Liver (tissue), 9 donors: ENCODE measurements around the gene TMEM266. TPM values are rescaled to one million over a fixed set of nuclear protein-coding genes. Genes with fewer than 3 reads are reported as not detected.

Experiments
- DNase-seq: peaks from one replicate; pipeline ENCODE4 v3.0.0-alpha.2; 2017; ENCODE audit warnings: low spot score
- H3K27ac ChIP-seq, 2 donors: one replicate each; pipeline ENCODE4 v1.7.0; 2013; ENCODE audit warnings: inconsistent platforms in 2 of 2, low read length in 2 of 2, control low read depth in 1 of 2, low read depth in 1 of 2, mild to moderate bottlenecking in 1 of 2
- H3K27me3 ChIP-seq, 4 donors: one replicate each; pipeline versions ENCODE4 v1.6.1 to v1.7.0; 2013; ENCODE audit warnings: low read length in 3 of 4, inconsistent platforms in 1 of 4, mild to moderate bottlenecking in 1 of 4, moderate library complexity in 1 of 4; ENCODE audit not compliant: control insufficient read depth in 4 of 4, insufficient read depth in 4 of 4
- H3K36me3 ChIP-seq, 4 donors: one replicate each; pipeline versions ENCODE4 v1.6.1 to v1.7.0; 2013; ENCODE audit warnings: low read length in 3 of 4, mild to moderate bottlenecking in 3 of 4, low read depth in 1 of 4, moderate library complexity in 1 of 4; ENCODE audit not compliant: control insufficient read depth in 4 of 4, insufficient read depth in 3 of 4
- H3K4me1 ChIP-seq, 4 donors: one replicate each; pipeline versions ENCODE4 v1.6.1 to v1.7.0; 2013; ENCODE audit warnings: low read length in 3 of 4, mild to moderate bottlenecking in 3 of 4, moderate library complexity in 1 of 4; ENCODE audit not compliant: control insufficient read depth in 4 of 4, insufficient read depth in 4 of 4
- H3K4me3 ChIP-seq, 3 donors: one replicate each; pipeline versions ENCODE4 v1.6.1 to v1.7.0; 2013; ENCODE audit warnings: low read length in 3 of 3, control low read depth in 1 of 3, low read depth in 1 of 3, mild to moderate bottlenecking in 1 of 3
- H3K9ac ChIP-seq, 2 donors: one replicate each; pipeline ENCODE4 v1.7.0; 2013; ENCODE audit warnings: low read length in 2 of 2, mild to moderate bottlenecking in 2 of 2, moderate library complexity in 2 of 2, control low read depth in 1 of 2, low read depth in 1 of 2
- H3K9me3 ChIP-seq, 4 donors: one replicate each; pipeline versions ENCODE4 v1.6.1 to v1.7.0; 2013; ENCODE audit warnings: low read length in 3 of 4; ENCODE audit not compliant: control insufficient read depth in 4 of 4
- CTCF ChIP-seq: fragments of 150-350 bp; IDR thresholded peaks from 2 replicates; pipeline ENCODE4 v1.5.1; 2017; ENCODE audit warnings: improper control_type of control experiment, low read depth, low read length; ENCODE audit not compliant: missing input control
- EGR1 ChIP-seq, 2 donors: IDR thresholded peaks; 2 replicates each; pipeline ENCODE4 v1.6.1; 2016 to 2018; ENCODE audit warnings: antibody characterized with exemption in 2 of 2, low read depth in 2 of 2
- FOXA1 ChIP-seq: IDR thresholded peaks from 2 replicates; pipeline ENCODE4 v1.6.1; 2016; ENCODE audit warnings: antibody characterized with exemption
- FOXA2 ChIP-seq: IDR thresholded peaks from 2 replicates; pipeline ENCODE4 v1.6.1; 2016; ENCODE audit warnings: antibody characterized with exemption
- GABPA ChIP-seq, 2 donors: IDR thresholded peaks in 1 of 2; conservative IDR thresholded peaks in 1 of 2; 2 replicates each; pipeline ENCODE4 v1.6.1; 2016; ENCODE audit warnings: antibody characterized with exemption in 2 of 2, mild to moderate bottlenecking in 1 of 2, moderate library complexity in 1 of 2
- HNF4A ChIP-seq, 2 donors: conservative IDR thresholded peaks; 2 replicates each; pipeline ENCODE4 v1.6.1; 2016; ENCODE audit warnings: antibody characterized with exemption in 2 of 2, mild to moderate bottlenecking in 2 of 2
- HNF4G ChIP-seq: IDR thresholded peaks from 2 replicates; pipeline ENCODE4 v1.6.1; 2016; ENCODE audit warnings: antibody characterized with exemption
- JUND ChIP-seq, 2 donors: IDR thresholded peaks; 2 replicates each; pipeline ENCODE4 v1.6.1; 2016; ENCODE audit warnings: antibody characterized with exemption in 2 of 2
- NR2F2 ChIP-seq: IDR thresholded peaks from 2 replicates; pipeline ENCODE4 v1.6.1; 2016; ENCODE audit warnings: antibody characterized with exemption
- RAD21 ChIP-seq, 2 donors: IDR thresholded peaks; 2 replicates each; pipeline ENCODE4 v1.6.1; 2016; ENCODE audit warnings: antibody characterized with exemption in 2 of 2, mild to moderate bottlenecking in 2 of 2
- REST ChIP-seq: IDR thresholded peaks from 2 replicates; pipeline ENCODE4 v1.6.1; 2016; ENCODE audit warnings: antibody characterized with exemption, mild to moderate bottlenecking
- RXRA ChIP-seq, 2 donors: IDR thresholded peaks; 2 replicates each; pipeline ENCODE4 v1.6.1; 2017 to 2018; ENCODE audit warnings: antibody characterized with exemption in 2 of 2, mild to moderate bottlenecking in 1 of 2
- SP1 ChIP-seq: IDR thresholded peaks from 2 replicates; pipeline ENCODE4 v1.6.1; 2018; ENCODE audit warnings: antibody characterized with exemption, mild to moderate bottlenecking
- TAF1 ChIP-seq: conservative IDR thresholded peaks from 2 replicates; pipeline ENCODE4 v1.6.1; 2016; ENCODE audit warnings: antibody characterized with exemption, mild to moderate bottlenecking
- YY1 ChIP-seq: IDR thresholded peaks from 2 replicates; pipeline ENCODE4 v1.6.1; 2016; ENCODE audit warnings: antibody characterized with exemption, mild to moderate bottlenecking
- ZBTB33 ChIP-seq: IDR thresholded peaks from 2 replicates; pipeline ENCODE4 v1.6.1; 2016; ENCODE audit warnings: antibody characterized with exemption
- WGBS: extraction: QIAGEN DNeasy Blood & Tissue Kit; methylation state at CpG from one replicate; pipeline ENCODE4 v1.1.7; 2013; 5-methylcytosine and 5-hydroxymethylcytosine counted together
- polyA plus RNA-seq, 2 donors: library from polyadenylated mRNA; stranded (reverse) in 1 of 2; unstranded in 1 of 2; fragments of 200-250 nt in 1 of 2; fragments of >200 nt in 1 of 2; fragmentation: Nextera tagmentation in 1 of 2; extraction: Ambion mirVana in 1 of 2; gene quantifications; one replicate each; pipeline versions ENCODE4 v1.2.1 to v1.2.3, GENCODE V29; 2013 to 2015
- total RNA-seq, 2 donors: library from RNA; depleted of rRNA; stranded (reverse); fragments of >200 nt; gene quantifications; one replicate each; pipeline ENCODE4 v1.2.3, GENCODE V29; 2014
- TF ChIP-seq, protein P1 (sequence below): IDR thresholded peaks from 2 replicates; pipeline ENCODE4 v1.6.1; 2016; ENCODE audit warnings: antibody characterized with exemption
- donor health status: healthy.
- donor health status: healthy.
- donor health status: healthy.
- donor health status: healthy.
- donor health status: healthy.

The TMEM266 gene
- total and polyA plus RNA-seq, 4 donors = 0.25 to 1.3 TPM; not detected in 2

- Histone ChIP-seq H3K4me3 (no peak overlapping the region), H3K36me3 (peaks cover 2 to 56% (median 24%) of the 10 kb centered on the region in 4 donors), H3K9me3 (no peaks in the 10 kb centered on the region), H3K4me1 (no peaks in the 10 kb centered on the region), H3K27me3 (no peaks in the 10 kb centered on the region), H3K9ac (no peak overlapping the region), H3K27ac (no peak overlapping the region)
- DNase-seq = no peak
- WGBS = 90% methylated on average over 2 of the region's 2 CpGs
- TF ChIP-seq HNF4G = no peak
- TF ChIP-seq TAF1 = no peak
- TF ChIP-seq NR2F2 = no peak
- TF ChIP-seq CTCF = no peak
- TF ChIP-seq, protein P1, sequence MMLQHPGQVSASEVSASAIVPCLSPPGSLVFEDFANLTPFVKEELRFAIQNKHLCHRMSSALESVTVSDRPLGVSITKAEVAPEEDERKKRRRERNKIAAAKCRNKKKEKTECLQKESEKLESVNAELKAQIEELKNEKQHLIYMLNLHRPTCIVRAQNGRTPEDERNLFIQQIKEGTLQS = no peak
- no peak for TF ChIP-seq RAD21 (IDR thresholded peaks at IDR 0.05)
- TF ChIP-seq SP1 = no peak
- no peak for TF ChIP-seq RXRA (IDR thresholded peaks at IDR 0.05)
- no peak for TF ChIP-seq FOXA2
- TF ChIP-seq REST = no peak
- TF ChIP-seq GABPA (IDR thresholded peaks at IDR 0.05 in 1 of 2, conservative IDR thresholded peaks at IDR 0.05 in 1 of 2) = no peak
- TF ChIP-seq YY1 = no peak
- TF ChIP-seq ZBTB33 = no peak
- no peak for TF ChIP-seq HNF4A (conservative IDR thresholded peaks at IDR 0.05)
- no peak for TF ChIP-seq JUND (IDR thresholded peaks at IDR 0.05)
- TF ChIP-seq EGR1 (IDR thresholded peaks at IDR 0.05; ENCODE audit: low read depth in 2 of 2) = no peak
- no peak for TF ChIP-seq FOXA1
These were observed 149.1 kb downstream of the TMEM266 start for GRCh38 chr15:76208786-76209424.
